Measurements from ENCODE around the gene CCDC171. TPM values are rescaled to one million over a fixed set of nuclear protein-coding genes. Genes with fewer than 3 reads are reported as not detected.
A peak's percentile ranks its signal among the peaks of the same experiment; 100 is the strongest.

The CCDC171 gene
- total RNA-seq, 1 experiment from 2014 or later = 2.6 TPM

DNA sequence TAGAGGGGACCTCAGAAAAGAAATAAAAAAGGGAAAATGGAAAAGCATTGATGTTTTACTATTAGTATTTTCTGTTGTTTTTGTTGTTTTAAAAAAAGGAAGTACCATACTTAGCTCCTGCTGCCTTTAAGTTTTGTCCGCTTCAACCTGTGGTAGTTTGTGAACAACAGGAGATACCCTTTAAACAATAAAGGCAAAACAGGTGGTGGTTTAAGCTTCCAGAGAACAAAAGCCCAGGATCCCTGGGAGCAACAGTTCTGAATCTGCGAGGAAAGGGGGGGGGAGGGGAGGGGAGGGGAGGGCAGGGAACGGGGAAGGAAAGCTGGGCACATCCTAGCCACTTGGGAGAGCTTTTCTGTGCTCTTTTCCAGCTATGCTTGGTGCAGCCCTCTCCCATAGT lies 40.0 kb upstream of the CCDC171 start:
- POLR2A ChIA-PET = interaction anchor here (1.6 kb wide), 1 partner anchor 40 kb away, joined by 4 read pairs; the partner anchor contains the start of gene CCDC171
- no TSS peak for BruUV-seq (replicated peaks)
- no peaks in the 10 kb centered on the region for H3K9me2 ChIP-seq (ENCODE audit: insufficient read depth)
- intact Hi-C loops (cut with micrococcal nuclease) = loop anchor here (5.0 kb wide), 1 partner anchor 39 kb away; the partner anchor contains the start of gene CCDC171
- ATAC-seq (no peak), DNase-seq (ENCODE audit: low read depth, low spot score) (no peak)
- no peaks in the 10 kb centered on the region for H3K9me3 ChIP-seq (ENCODE audit: control insufficient read depth in 1 of 2, insufficient read depth in 1 of 2, low read depth in 1 of 2, low read length in 2 of 2)
- CTCF ChIA-PET = interaction anchor here (1.3 kb wide), 1 partner anchor 20 kb away, joined by 4 read pairs; no protein-coding TSS in a partner anchor
- no peak overlapping the region for H3K4me3 ChIP-seq (replicated peaks in 1 of 2; ENCODE audit: low read depth in 1 of 2, low read length in 2 of 2)
- H3K4me1 ChIP-seq (ENCODE audit: control insufficient read depth in 1 of 2, insufficient read depth in 2 of 2, low read length in 2 of 2) = peaks cover 11 to 27% of the 10 kb centered on the region in 2 experiments
- peak overlapping the region; percentile 63 for H2AFZ ChIP-seq (ENCODE audit: low read depth, low read length, poor library complexity, severe bottlenecking)
- no peak overlapping the region for H3K9ac ChIP-seq (ENCODE audit: low read length)
- no peaks in the 10 kb centered on the region for H4K20me1 ChIP-seq (ENCODE audit: insufficient read depth)
- TF ChIP-seq CBX3 (IDR thresholded peaks at IDR 0.05; ENCODE audit: low read depth) = no peak
- no peak for TF ChIP-seq SIN3A (IDR thresholded peaks at IDR 0.05; ENCODE audit: low read depth)
- TF ChIP-seq FOSL1 (IDR thresholded peaks at IDR 0.05; ENCODE audit: low read depth) = no peak
- TF ChIP-seq POLR2A (IDR thresholded peaks at IDR 0.05; ENCODE audit: borderline replicate concordance, extremely low read depth, insufficient read depth, insufficient read length) = no peak
- no peak for TF ChIP-seq CTCF (IDR thresholded peaks at IDR 0.05 in 2 of 3, conservative IDR thresholded peaks at IDR 0.05 in 1 of 3; ENCODE audit: borderline replicate concordance in 1 of 3, insufficient read depth in 1 of 3, low read depth in 2 of 3, low read length in 2 of 3)
- TF ChIP-seq CEBPB (IDR thresholded peaks at IDR 0.05; ENCODE audit: low read depth) = no peak
- H3K36me3 ChIP-seq (ENCODE audit: control insufficient read depth in 1 of 2, insufficient read depth in 2 of 2, low read length in 2 of 2) = peaks cover 3 to 9% of the 10 kb centered on the region in 2 experiments; a peak in 1 of 4 replicates
- H3K4me2 ChIP-seq (ENCODE audit: low read length) = peak overlapping the region; percentile 40
- peaks cover 26% of the 10 kb centered on the region for H3K79me2 ChIP-seq (ENCODE audit: insufficient read depth, low read length)
- no peak overlapping the region for H3K27ac ChIP-seq (ENCODE audit: low read depth, low read length)
- no peaks in the 10 kb centered on the region for H3K27me3 ChIP-seq (ENCODE audit: insufficient read depth, low read length)
- RAD21 ChIA-PET (ENCODE audit: low non-redundant PET in 1 of 2, low total read pairs in 2 of 2, uncharacterized antibody in 2 of 2, unreplicated experiment in 2 of 2) = interaction anchor here in 1 of 2 experiments (1.2 kb wide), 1 partner anchor 40 kb away, joined by 3 read pairs; no protein-coding TSS in a partner anchor

- ChIA-PET CTCF (interaction anchor here (1.3 kb wide), 1 partner anchor 20 kb away, joined by 4 read pairs; no protein-coding TSS in a partner anchor), POLR2A (interaction anchor here (1.6 kb wide), 1 partner anchor 40 kb away, joined by 4 read pairs; the partner anchor contains the start of gene CCDC171), RAD21 (ENCODE audit: low non-redundant PET in 1 of 2, low total read pairs in 2 of 2, uncharacterized antibody in 2 of 2, unreplicated experiment in 2 of 2) (no interaction called here)
- DNase-seq (ENCODE audit: low read depth, low spot score) = peak; percentile 41
- Histone ChIP-seq H3K4me3 (replicated peaks in 1 of 2; ENCODE audit: low read depth in 1 of 2, low read length in 2 of 2) (no peak overlapping the region), H3K27ac (ENCODE audit: low read depth, low read length) (no peak overlapping the region), H3K9ac (ENCODE audit: low read length) (no peak overlapping the region), H3K9me3 (ENCODE audit: control insufficient read depth in 1 of 2, insufficient read depth in 1 of 2, low read depth in 1 of 2, low read length in 2 of 2) (no peaks in the 10 kb centered on the region), H4K20me1 (ENCODE audit: insufficient read depth) (no peaks in the 10 kb centered on the region), H3K9me2 (ENCODE audit: insufficient read depth) (no peaks in the 10 kb centered on the region), H3K79me2 (ENCODE audit: insufficient read depth, low read length) (peaks cover 22% of the 10 kb centered on the region), H3K4me1 (ENCODE audit: control insufficient read depth in 1 of 2, insufficient read depth in 2 of 2, low read length in 2 of 2) (peaks cover 11 to 27% of the 10 kb centered on the region in 2 experiments), H2AFZ (ENCODE audit: low read depth, low read length, poor library complexity, severe bottlenecking) (peak overlapping the region; percentile 63), H3K4me2 (ENCODE audit: low read length) (peak overlapping the region; percentile 40), H3K36me3 (ENCODE audit: control insufficient read depth in 1 of 2, insufficient read depth in 2 of 2, low read length in 2 of 2) (peaks cover under 1 to 4% of the 10 kb centered on the region in 2 experiments; a peak in 1 of 4 replicates), H3K27me3 (ENCODE audit: insufficient read depth, low read length) (no peaks in the 10 kb centered on the region)
- TF ChIP-seq, protein P1, sequence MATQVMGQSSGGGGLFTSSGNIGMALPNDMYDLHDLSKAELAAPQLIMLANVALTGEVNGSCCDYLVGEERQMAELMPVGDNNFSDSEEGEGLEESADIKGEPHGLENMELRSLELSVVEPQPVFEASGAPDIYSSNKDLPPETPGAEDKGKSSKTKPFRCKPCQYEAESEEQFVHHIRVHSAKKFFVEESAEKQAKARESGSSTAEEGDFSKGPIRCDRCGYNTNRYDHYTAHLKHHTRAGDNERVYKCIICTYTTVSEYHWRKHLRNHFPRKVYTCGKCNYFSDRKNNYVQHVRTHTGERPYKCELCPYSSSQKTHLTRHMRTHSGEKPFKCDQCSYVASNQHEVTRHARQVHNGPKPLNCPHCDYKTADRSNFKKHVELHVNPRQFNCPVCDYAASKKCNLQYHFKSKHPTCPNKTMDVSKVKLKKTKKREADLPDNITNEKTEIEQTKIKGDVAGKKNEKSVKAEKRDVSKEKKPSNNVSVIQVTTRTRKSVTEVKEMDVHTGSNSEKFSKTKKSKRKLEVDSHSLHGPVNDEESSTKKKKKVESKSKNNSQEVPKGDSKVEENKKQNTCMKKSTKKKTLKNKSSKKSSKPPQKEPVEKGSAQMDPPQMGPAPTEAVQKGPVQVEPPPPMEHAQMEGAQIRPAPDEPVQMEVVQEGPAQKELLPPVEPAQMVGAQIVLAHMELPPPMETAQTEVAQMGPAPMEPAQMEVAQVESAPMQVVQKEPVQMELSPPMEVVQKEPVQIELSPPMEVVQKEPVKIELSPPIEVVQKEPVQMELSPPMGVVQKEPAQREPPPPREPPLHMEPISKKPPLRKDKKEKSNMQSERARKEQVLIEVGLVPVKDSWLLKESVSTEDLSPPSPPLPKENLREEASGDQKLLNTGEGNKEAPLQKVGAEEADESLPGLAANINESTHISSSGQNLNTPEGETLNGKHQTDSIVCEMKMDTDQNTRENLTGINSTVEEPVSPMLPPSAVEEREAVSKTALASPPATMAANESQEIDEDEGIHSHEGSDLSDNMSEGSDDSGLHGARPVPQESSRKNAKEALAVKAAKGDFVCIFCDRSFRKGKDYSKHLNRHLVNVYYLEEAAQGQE (IDR thresholded peaks at IDR 0.05; ENCODE audit: low read depth) = no peak
- no peak for TF ChIP-seq SRF (IDR thresholded peaks at IDR 0.05; ENCODE audit: low read depth)
- TF ChIP-seq CBX3 (IDR thresholded peaks at IDR 0.05; ENCODE audit: low read depth) = 0 out of 2 replicates have a peak, but pooled peaks have one; percentile 39
- peak; percentile 12 to 51 (median 51); a peak in 5 of 6 replicates for TF ChIP-seq CTCF (IDR thresholded peaks at IDR 0.05 in 2 of 3, conservative IDR thresholded peaks at IDR 0.05 in 1 of 3; ENCODE audit: borderline replicate concordance in 1 of 3, insufficient read depth in 1 of 3, low read depth in 2 of 3, low read length in 2 of 3)
- TF ChIP-seq ZNF274 (IDR thresholded peaks at IDR 0.05; ENCODE audit: low read depth, low read length) = no peak
- intact Hi-C loops (cut with micrococcal nuclease) = loop anchor here (5.0 kb wide), 1 partner anchor 39 kb away; the partner anchor contains the start of gene CCDC171
- peak; percentile 33 for ATAC-seq
- BruUV-seq (replicated peaks) = no TSS peak
These were observed 39.5 kb upstream of the CCDC171 start for GRCh38 chr9:15513335-15513734.
